Measurements from ENCODE around the gene NPHP4. TPM values are rescaled to one million over a fixed set of nuclear protein-coding genes. Genes with fewer than 3 reads are reported as not detected.

NPHP4 gene
- total and polyA plus RNA-seq, 2 donors (not counting 3 experiments of a cell fraction or from before 2014, with no cell fraction given) = 4.4 to 11.7 TPM

DNA sequence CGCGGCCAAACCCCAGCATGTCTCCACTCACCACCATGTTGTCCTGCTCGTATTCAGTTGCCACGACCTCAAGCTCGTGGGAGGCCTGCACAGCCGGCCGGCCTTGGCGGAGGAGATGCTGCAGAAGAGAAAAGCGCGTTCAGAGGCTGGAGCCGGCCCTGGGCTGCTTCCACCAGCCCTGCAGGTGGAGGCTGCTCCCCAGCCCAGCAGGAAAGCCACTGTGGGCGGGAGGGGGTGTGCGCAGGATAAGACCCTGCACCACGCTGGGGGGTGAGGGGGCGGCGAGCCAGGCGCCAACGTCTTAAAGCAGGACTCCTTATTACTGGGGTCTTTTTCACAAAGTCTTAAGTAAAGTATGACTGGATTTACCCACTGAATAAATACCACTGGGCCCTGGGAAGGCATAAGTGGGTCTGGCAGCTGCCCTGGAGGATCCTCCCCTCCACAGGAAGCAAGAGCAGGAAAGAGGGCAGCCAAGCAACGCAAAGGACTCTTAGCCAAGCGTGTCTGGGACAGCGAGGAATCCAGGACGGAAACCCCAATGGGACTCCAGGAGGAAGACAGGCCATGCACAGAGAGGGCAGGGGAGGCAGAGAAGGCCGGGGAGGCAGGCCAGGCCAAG is 104.8 kb downstream of the NPHP4 start:
- Histone ChIP-seq H2AFZ (ENCODE audit: low read depth, low read length) (no peak overlapping the region), H3K27ac (ENCODE audit: insufficient read depth, low read depth, low read length) (no peak overlapping the region), H3K36me3 (ENCODE audit: control insufficient read depth in 2 of 2, extremely low read depth in 1 of 2, insufficient read depth in 2 of 2, low read length in 2 of 2) (no peaks in the 10 kb centered on the region), H3K9me1 (replicated peaks; ENCODE audit: control insufficient read depth, extremely low read depth, insufficient read depth, low read length) (no peaks in the 10 kb centered on the region), H4K20me1 (replicated peaks; ENCODE audit: control insufficient read depth, extremely low read depth, insufficient read depth, low read length) (no peaks in the 10 kb centered on the region), H3K27me3 (ENCODE audit: control insufficient read depth in 2 of 2, insufficient read depth in 2 of 2, low read length in 2 of 2) (no peaks in the 10 kb centered on the region), H3K9ac (replicated peaks; ENCODE audit: extremely low read depth, insufficient read depth, low read length) (no peak overlapping the region), H3K79me2 (ENCODE audit: control insufficient read depth, insufficient read depth, low read length) (no peaks in the 10 kb centered on the region), H3K4me1 (ENCODE audit: control insufficient read depth, extremely low read depth, insufficient read depth, low read length) (no peaks in the 10 kb centered on the region), H3K9me3 (replicated peaks; ENCODE audit: control insufficient read depth, insufficient read depth, low read length) (no peaks in the 10 kb centered on the region), H3K4me2 (ENCODE audit: insufficient read depth, low read length) (no peak overlapping the region), H3K4me3 (replicated peaks in 1 of 3; ENCODE audit: insufficient read depth in 1 of 3, low read depth in 1 of 3, low read length in 3 of 3) (no peak overlapping the region)
- dilution Hi-C loops (cut with MboI; ENCODE audit: extremely low pct_ligation_motif_present, low sequenced_read_pairs) (no loop called here), intact Hi-C loops (cut with micrococcal nuclease) (no loop called here)
- FAIRE-seq (no peak), DNase-seq (ENCODE audit: low read depth, low spot score) (peak; percentile 10)
- ChIA-PET CTCF (no interaction called here), POLR2A (no interaction called here)
- no TSS peak for BruUV-seq (replicated peaks)
- TF ChIP-seq FOS (IDR thresholded peaks at IDR 0.05; ENCODE audit: borderline replicate concordance, insufficient read depth, low read length) (no peak), POLR2AphosphoS5 (IDR thresholded peaks at IDR 0.05; ENCODE audit: insufficient read depth, low read depth, low read length) (no peak)

GRCh38 chr1:5886541-5887348 is 105.5 kb downstream of the NPHP4 start:
- Histone ChIP-seq H3K4me3 (replicated peaks in 1 of 3; ENCODE audit: insufficient read depth in 1 of 3, low read depth in 1 of 3, low read length in 3 of 3) (no peak overlapping the region), H3K4me1 (ENCODE audit: control insufficient read depth, extremely low read depth, insufficient read depth, low read length) (no peaks in the 10 kb centered on the region), H3K9ac (replicated peaks; ENCODE audit: extremely low read depth, insufficient read depth, low read length) (no peak overlapping the region), H3K79me2 (ENCODE audit: control insufficient read depth, insufficient read depth, low read length) (no peaks in the 10 kb centered on the region), H4K20me1 (replicated peaks; ENCODE audit: control insufficient read depth, extremely low read depth, insufficient read depth, low read length) (no peaks in the 10 kb centered on the region), H2AFZ (ENCODE audit: low read depth, low read length) (no peak overlapping the region), H3K27me3 (ENCODE audit: control insufficient read depth in 2 of 2, insufficient read depth in 2 of 2, low read length in 2 of 2) (no peaks in the 10 kb centered on the region), H3K36me3 (ENCODE audit: control insufficient read depth in 2 of 2, extremely low read depth in 1 of 2, insufficient read depth in 2 of 2, low read length in 2 of 2) (no peaks in the 10 kb centered on the region), H3K4me2 (ENCODE audit: insufficient read depth, low read length) (no peak overlapping the region), H3K9me3 (replicated peaks; ENCODE audit: control insufficient read depth, insufficient read depth, low read length) (no peaks in the 10 kb centered on the region), H3K9me1 (replicated peaks; ENCODE audit: control insufficient read depth, extremely low read depth, insufficient read depth, low read length) (no peaks in the 10 kb centered on the region), H3K27ac (ENCODE audit: insufficient read depth, low read depth, low read length) (no peak overlapping the region)
- TF ChIP-seq FOS (IDR thresholded peaks at IDR 0.05; ENCODE audit: borderline replicate concordance, insufficient read depth, low read length) (no peak), MAX (IDR thresholded peaks at IDR 0.05; ENCODE audit: insufficient read depth, insufficient read length) (no peak), MYC (IDR thresholded peaks at IDR 0.05; ENCODE audit: low read depth, low read length) (no peak), GATA2 (IDR thresholded peaks at IDR 0.05; ENCODE audit: insufficient read depth, insufficient read length, low read depth, low read length) (no peak), POLR2A (IDR thresholded peaks at IDR 0.05; ENCODE audit: low read depth, low read length) (no peak), POLR2AphosphoS5 (IDR thresholded peaks at IDR 0.05; ENCODE audit: insufficient read depth, low read depth, low read length) (no peak), JUN (IDR thresholded peaks at IDR 0.05; ENCODE audit: borderline replicate concordance, insufficient read depth, insufficient read length, low read depth) (no peak), EZH2 (IDR thresholded peaks at IDR 0.05; ENCODE audit: borderline replicate concordance, low read depth, low read length, severe bottlenecking) (no peak)
- TF ChIP-seq, protein P1, sequence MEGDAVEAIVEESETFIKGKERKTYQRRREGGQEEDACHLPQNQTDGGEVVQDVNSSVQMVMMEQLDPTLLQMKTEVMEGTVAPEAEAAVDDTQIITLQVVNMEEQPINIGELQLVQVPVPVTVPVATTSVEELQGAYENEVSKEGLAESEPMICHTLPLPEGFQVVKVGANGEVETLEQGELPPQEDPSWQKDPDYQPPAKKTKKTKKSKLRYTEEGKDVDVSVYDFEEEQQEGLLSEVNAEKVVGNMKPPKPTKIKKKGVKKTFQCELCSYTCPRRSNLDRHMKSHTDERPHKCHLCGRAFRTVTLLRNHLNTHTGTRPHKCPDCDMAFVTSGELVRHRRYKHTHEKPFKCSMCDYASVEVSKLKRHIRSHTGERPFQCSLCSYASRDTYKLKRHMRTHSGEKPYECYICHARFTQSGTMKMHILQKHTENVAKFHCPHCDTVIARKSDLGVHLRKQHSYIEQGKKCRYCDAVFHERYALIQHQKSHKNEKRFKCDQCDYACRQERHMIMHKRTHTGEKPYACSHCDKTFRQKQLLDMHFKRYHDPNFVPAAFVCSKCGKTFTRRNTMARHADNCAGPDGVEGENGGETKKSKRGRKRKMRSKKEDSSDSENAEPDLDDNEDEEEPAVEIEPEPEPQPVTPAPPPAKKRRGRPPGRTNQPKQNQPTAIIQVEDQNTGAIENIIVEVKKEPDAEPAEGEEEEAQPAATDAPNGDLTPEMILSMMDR (IDR thresholded peaks at IDR 0.05; ENCODE audit: extremely low read depth in 1 of 2, insufficient read depth in 1 of 2, low read depth in 1 of 2, low read length in 2 of 2) = no peak
- BruUV-seq (replicated peaks) = no TSS peak
- CTCF ChIA-PET = no interaction called here
- DNase-seq (ENCODE audit: low read depth, low spot score) (no peak), FAIRE-seq (no peak)
- intact Hi-C loops (cut with micrococcal nuclease) = no loop called here
- dilution Hi-C loops (cut with MboI; ENCODE audit: extremely low pct_ligation_motif_present, low sequenced_read_pairs) = no loop called here
- POLR2A ChIA-PET = no interaction called here

Data from endothelial cell of umbilical vein (primary cell).